ENCODE results near the gene SLC22A3.

DNA sequence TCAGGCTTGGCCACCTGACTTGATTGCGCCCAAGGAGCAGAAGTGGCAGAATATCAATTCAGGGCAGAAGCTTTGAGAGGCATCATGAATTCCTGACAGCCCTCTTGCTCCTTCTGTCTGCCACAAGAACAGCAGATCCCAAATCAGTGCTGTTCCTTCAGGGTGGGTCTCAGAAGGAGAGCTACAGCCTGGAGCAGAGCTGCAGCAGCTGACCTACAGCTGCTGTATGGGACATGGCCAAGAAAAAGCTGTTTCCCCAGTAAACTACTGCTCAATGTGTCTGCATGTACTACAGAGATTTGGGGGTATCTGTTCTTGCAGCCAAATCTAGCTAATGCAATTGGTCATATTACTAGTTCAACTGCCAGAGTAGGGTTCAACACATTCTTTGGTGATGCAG lies 69.0 kb downstream of the SLC22A3 start:
- TF ChIP-seq, protein P1, sequence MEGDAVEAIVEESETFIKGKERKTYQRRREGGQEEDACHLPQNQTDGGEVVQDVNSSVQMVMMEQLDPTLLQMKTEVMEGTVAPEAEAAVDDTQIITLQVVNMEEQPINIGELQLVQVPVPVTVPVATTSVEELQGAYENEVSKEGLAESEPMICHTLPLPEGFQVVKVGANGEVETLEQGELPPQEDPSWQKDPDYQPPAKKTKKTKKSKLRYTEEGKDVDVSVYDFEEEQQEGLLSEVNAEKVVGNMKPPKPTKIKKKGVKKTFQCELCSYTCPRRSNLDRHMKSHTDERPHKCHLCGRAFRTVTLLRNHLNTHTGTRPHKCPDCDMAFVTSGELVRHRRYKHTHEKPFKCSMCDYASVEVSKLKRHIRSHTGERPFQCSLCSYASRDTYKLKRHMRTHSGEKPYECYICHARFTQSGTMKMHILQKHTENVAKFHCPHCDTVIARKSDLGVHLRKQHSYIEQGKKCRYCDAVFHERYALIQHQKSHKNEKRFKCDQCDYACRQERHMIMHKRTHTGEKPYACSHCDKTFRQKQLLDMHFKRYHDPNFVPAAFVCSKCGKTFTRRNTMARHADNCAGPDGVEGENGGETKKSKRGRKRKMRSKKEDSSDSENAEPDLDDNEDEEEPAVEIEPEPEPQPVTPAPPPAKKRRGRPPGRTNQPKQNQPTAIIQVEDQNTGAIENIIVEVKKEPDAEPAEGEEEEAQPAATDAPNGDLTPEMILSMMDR (IDR thresholded peaks at IDR 0.05): no peak
- TF ChIP-seq POLR2AphosphoS5 (IDR thresholded peaks at IDR 0.05): no peak
- TF ChIP-seq EP300 (IDR thresholded peaks at IDR 0.05): no peak

Data from stomach (tissue), 4 donors.